Prostate gland (tissue), 2 donors: ENCODE data around the gene SLC25A26.

Experiments used
- POLR2AphosphoS5 ChIP-seq: sonication (generic); formaldehyde crosslinking; IDR thresholded peaks from one replicate; pipeline ENCODE4 v1.6.1; 2017; ENCODE audit warnings: antibody characterized with exemption
- TF ChIP-seq, protein P1 (sequence below), 4 experiments: fragments of 200-600 bp in 2 of 4; fragments of 450-650 bp in 2 of 4; sonication (generic) in 2 of 4; IDR thresholded peaks; 1 replicate in 3 of 4; 2 replicates in 1 of 4; pipeline ENCODE4 v1.5.1; 2016 to 2019; ENCODE audit warnings: antibody characterized with exemption in 4 of 4, mild to moderate bottlenecking in 2 of 4, moderate library complexity in 2 of 4

DNA sequence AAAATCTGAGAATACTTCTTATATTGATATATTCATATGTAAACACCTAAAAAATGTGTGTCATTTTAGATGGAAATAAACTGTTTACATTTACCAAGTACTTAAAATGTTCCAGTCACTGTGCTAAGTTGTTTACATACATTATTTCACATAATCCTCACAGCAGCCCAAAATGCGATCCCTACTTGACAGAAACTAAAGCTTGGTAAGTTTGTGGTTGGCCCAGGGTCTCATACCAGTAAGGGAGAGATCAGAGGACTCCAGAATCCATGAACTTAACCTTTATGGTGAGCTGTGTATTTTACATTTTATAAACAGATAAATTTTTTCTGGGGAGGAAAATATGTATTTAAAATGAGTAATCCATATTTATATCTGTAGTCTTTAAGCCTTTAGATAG, 51.2 kb downstream of the SLC25A26 start:
- TF ChIP-seq, protein P1, sequence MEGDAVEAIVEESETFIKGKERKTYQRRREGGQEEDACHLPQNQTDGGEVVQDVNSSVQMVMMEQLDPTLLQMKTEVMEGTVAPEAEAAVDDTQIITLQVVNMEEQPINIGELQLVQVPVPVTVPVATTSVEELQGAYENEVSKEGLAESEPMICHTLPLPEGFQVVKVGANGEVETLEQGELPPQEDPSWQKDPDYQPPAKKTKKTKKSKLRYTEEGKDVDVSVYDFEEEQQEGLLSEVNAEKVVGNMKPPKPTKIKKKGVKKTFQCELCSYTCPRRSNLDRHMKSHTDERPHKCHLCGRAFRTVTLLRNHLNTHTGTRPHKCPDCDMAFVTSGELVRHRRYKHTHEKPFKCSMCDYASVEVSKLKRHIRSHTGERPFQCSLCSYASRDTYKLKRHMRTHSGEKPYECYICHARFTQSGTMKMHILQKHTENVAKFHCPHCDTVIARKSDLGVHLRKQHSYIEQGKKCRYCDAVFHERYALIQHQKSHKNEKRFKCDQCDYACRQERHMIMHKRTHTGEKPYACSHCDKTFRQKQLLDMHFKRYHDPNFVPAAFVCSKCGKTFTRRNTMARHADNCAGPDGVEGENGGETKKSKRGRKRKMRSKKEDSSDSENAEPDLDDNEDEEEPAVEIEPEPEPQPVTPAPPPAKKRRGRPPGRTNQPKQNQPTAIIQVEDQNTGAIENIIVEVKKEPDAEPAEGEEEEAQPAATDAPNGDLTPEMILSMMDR (IDR thresholded peaks at IDR 0.05), result no peak
- no peak for TF ChIP-seq POLR2AphosphoS5
